Neural progenitor cell (in vitro differentiated cells): ENCODE results near the gene AJUBA. TPM values are rescaled to one million over a fixed set of nuclear protein-coding genes. Genes with fewer than 3 reads are reported as not detected.
"Not testable (repeated sequence)": the region's sequence is repeated elsewhere in the genome, so short reads cannot be mapped to it uniquely, and the experiment has no call there.

Source experiments
- DNase-seq: peaks from one replicate; pipeline ENCODE4 v3.0.0-alpha.2; 2016; ENCODE audit warnings: low spot score
- H2AFZ ChIP-seq: fragments of 200-600 bp; sonication (generic); replicated peaks from 2 replicates; pipeline ENCODE4 v1.6.1; 2016; ENCODE audit warnings: antibody characterized with exemption
- H3F3A ChIP-seq: fragments of 200-600 bp; sonication (generic); 2 replicates; pipeline ENCODE4 v1.6.1; 2016; ENCODE audit warnings: antibody characterized with exemption, low read depth
- H3K27ac ChIP-seq: fragments of 200-600 bp; sonication (generic); 2 replicates; pipeline ENCODE4 v1.5.1; 2016; ENCODE audit warnings: mild to moderate bottlenecking
- H3K27me3 ChIP-seq: fragments of 200-600 bp; sonication (generic); 2 replicates; pipeline ENCODE4 v1.6.1; 2016; ENCODE audit warnings: mild to moderate bottlenecking, moderate library complexity
- H3K36me3 ChIP-seq: fragments of 200-600 bp; sonication (generic); 2 replicates; pipeline ENCODE4 v1.5.1; 2016
- H3K4me1 ChIP-seq: fragments of 200-600 bp; sonication (generic); 2 replicates; pipeline ENCODE4 v1.6.1; 2016; ENCODE audit warnings: mixed run types
- H3K4me2 ChIP-seq: fragments of 200-600 bp; sonication (generic); 2 replicates; pipeline ENCODE4 v1.6.1; 2016
- H3K4me3 ChIP-seq: fragments of 200-600 bp; sonication (generic); 2 replicates; pipeline ENCODE4 v1.5.1; 2016
- H3K79me2 ChIP-seq: fragments of 200-600 bp; sonication (generic); 2 replicates; pipeline ENCODE4 v1.6.1; 2016; ENCODE audit warnings: low read depth
- H3K9ac ChIP-seq: fragments of 200-600 bp; sonication (generic); 2 replicates; pipeline ENCODE4 v1.6.1; 2016
- H3K9me3 ChIP-seq: fragments of 200-600 bp; sonication (generic); 2 replicates; pipeline ENCODE4 v1.5.1; 2016; ENCODE audit warnings: low read depth
- H4K20me1 ChIP-seq: fragments of 200-600 bp; sonication (generic); 2 replicates; pipeline ENCODE4 v1.6.1; 2016; ENCODE audit warnings: low read depth
- H3K27ac Mint-ChIP-seq: 3 replicates; pipeline ENCODE4 v1.8.0; 2021; ENCODE audit warnings: mixed read lengths
- H3K27me3 Mint-ChIP-seq: 2 replicates; pipeline ENCODE4 v1.8.0; 2022; ENCODE audit warnings: low read depth, mild to moderate bottlenecking, inconsistent platforms, moderate library complexity, mixed read lengths; ENCODE audit not compliant: insufficient read depth
- H3K36me3 Mint-ChIP-seq: 3 replicates; pipeline ENCODE4 v1.8.0; 2021; ENCODE audit warnings: mixed read lengths
- H3K4me1 Mint-ChIP-seq: 3 replicates; pipeline ENCODE4 v1.8.0; 2021; ENCODE audit warnings: mixed read lengths
- H3K4me3 Mint-ChIP-seq: 3 replicates; pipeline ENCODE4 v1.8.0; 2021; ENCODE audit warnings: mild to moderate bottlenecking, moderate library complexity, mixed read lengths
- H3K9me3 Mint-ChIP-seq: 3 replicates; pipeline ENCODE4 v1.8.0; 2020; ENCODE audit warnings: mixed read lengths
- CTCF ChIP-seq: fragments of 200-600 bp; sonication (generic); IDR thresholded peaks from 2 replicates; pipeline ENCODE4 v1.5.1; 2017; ENCODE audit warnings: antibody characterized with exemption, mild to moderate bottlenecking
- EZH2 ChIP-seq: fragments of 200-600 bp; sonication (generic); IDR thresholded peaks from 2 replicates; pipeline ENCODE4 v1.6.1; 2017; ENCODE audit warnings: antibody characterized with exemption, mild to moderate bottlenecking, moderate library complexity
- EZH2phosphoT487 ChIP-seq: fragments of 200-600 bp; sonication (generic); IDR thresholded peaks from 2 replicates; pipeline ENCODE4 v1.6.1; 2017; ENCODE audit warnings: antibody characterized with exemption
- total RNA-seq: library from RNA; depleted of rRNA; stranded (reverse); fragments of >200 nt; gene quantifications from 2 replicates; pipeline ENCODE4 v1.2.3, GENCODE V29; 2015; ENCODE audit warnings: low replicate concordance

Gene AJUBA
- total RNA-seq, 1 donor from 2014 or later, result 99.6 TPM

- H3K4me1 Mint-ChIP-seq, result peaks cover 8% of the 10 kb centered on the region
- H3K9me3 Mint-ChIP-seq, result no peaks in the 10 kb centered on the region
- H3K27ac ChIP-seq, result no peak overlapping the region
- no peak for DNase-seq
- peaks cover 12% of the 10 kb centered on the region for H3F3A ChIP-seq
- no peaks in the 10 kb centered on the region for H3K36me3 ChIP-seq
- no peaks in the 10 kb centered on the region for H4K20me1 ChIP-seq
- H3K27ac Mint-ChIP-seq, result no peak overlapping the region
- no peak overlapping the region for H3K4me3 ChIP-seq
- no peaks in the 10 kb centered on the region for H3K79me2 ChIP-seq
- no peaks in the 10 kb centered on the region for H3K27me3 ChIP-seq
- no peak overlapping the region for H3K4me3 Mint-ChIP-seq
- no peak overlapping the region for H3K9ac ChIP-seq
- no peak overlapping the region for H2AFZ ChIP-seq
- H3K9me3 ChIP-seq, result no peaks in the 10 kb centered on the region
- H3K27me3 Mint-ChIP-seq, result no peaks in the 10 kb centered on the region
- peaks cover 8% of the 10 kb centered on the region for H3K4me1 ChIP-seq
- TF ChIP-seq EZH2, result no peak
- TF ChIP-seq CTCF, result no peak
- TF ChIP-seq EZH2phosphoT487, result no peak
- H3K4me2 ChIP-seq, result no peak overlapping the region
- no peaks in the 10 kb centered on the region for H3K36me3 Mint-ChIP-seq
Observed at GRCh38 chr14:23015618-23016017, 33.3 kb upstream of the AJUBA start.

GRCh38 chr14:23013749-23014054 is 31.4 kb upstream of the AJUBA start:
- not testable (repeated sequence) for H3K36me3 Mint-ChIP-seq, H3K27me3 ChIP-seq, H3K27ac ChIP-seq, H3K4me2 ChIP-seq, H3K79me2 ChIP-seq, H3K9ac ChIP-seq, H3K4me3 ChIP-seq, H3K4me3 Mint-ChIP-seq, H3K36me3 ChIP-seq, H3K27ac Mint-ChIP-seq, H4K20me1 ChIP-seq, H3K9me3 ChIP-seq, H3K27me3 Mint-ChIP-seq, H2AFZ ChIP-seq, H3K9me3 Mint-ChIP-seq, DNase-seq
- peaks cover 25% of the 10 kb centered on the region for H3F3A ChIP-seq
- H3K4me1 ChIP-seq, result peaks cover 10% of the 10 kb centered on the region
- peaks cover 21% of the 10 kb centered on the region for H3K4me1 Mint-ChIP-seq

- Histone ChIP-seq H4K20me1 (no peaks in the 10 kb centered on the region), H3K27ac (no peak overlapping the region), H3K27me3 (no peaks in the 10 kb centered on the region), H3K4me1 (peaks cover 9% of the 10 kb centered on the region), H3K9me3 (no peaks in the 10 kb centered on the region), H2AFZ (no peak overlapping the region), H3F3A (peaks cover 30% of the 10 kb centered on the region), H3K36me3 (no peaks in the 10 kb centered on the region), H3K9ac (no peak overlapping the region), H3K4me2 (no peak overlapping the region), H3K79me2 (no peaks in the 10 kb centered on the region), H3K4me3 (no peak overlapping the region)
- H3K27me3 Mint-ChIP-seq, result peaks cover 2% of the 10 kb centered on the region
- no peak overlapping the region for H3K27ac Mint-ChIP-seq
- peaks cover 4% of the 10 kb centered on the region for H3K36me3 Mint-ChIP-seq
- no peak for TF ChIP-seq EZH2
- TF ChIP-seq EZH2phosphoT487, result no peak
- TF ChIP-seq CTCF, result no peak
- H3K4me1 Mint-ChIP-seq, result peaks cover 24% of the 10 kb centered on the region
- peaks cover 2% of the 10 kb centered on the region for H3K9me3 Mint-ChIP-seq
- H3K4me3 Mint-ChIP-seq, result no peak overlapping the region
- DNase-seq, result no peak
Observed at GRCh38 chr14:23013054-23013748, 30.9 kb upstream of the AJUBA start.

- Mint-ChIP-seq H3K36me3 (peaks cover 4% of the 10 kb centered on the region), H3K4me3 (peak within 1 kb of the TSS; percentile 89), H3K9me3 (peaks cover 2% of the 10 kb centered on the region), H3K27ac (peak within 1 kb of the TSS; percentile 96), H3K4me1 (peaks cover 43% of the 10 kb centered on the region), H3K27me3 (peaks cover 8% of the 10 kb centered on the region)
- Histone ChIP-seq H3F3A (peaks cover 48% of the 10 kb centered on the region), H4K20me1 (no peaks in the 10 kb centered on the region), H3K9ac (no peak within 1 kb of the TSS), H3K4me1 (peaks cover 19% of the 10 kb centered on the region), H2AFZ (peak within 1 kb of the TSS; percentile 84), H3K9me3 (no peaks in the 10 kb centered on the region), H3K4me2 (peak within 1 kb of the TSS; percentile 65), H3K79me2 (peaks cover 7% of the 10 kb centered on the region), H3K36me3 (no peaks in the 10 kb centered on the region), H3K27me3 (no peaks in the 10 kb centered on the region), H3K4me3 (peak within 1 kb of the TSS; percentile 30), H3K27ac (no peak within 1 kb of the TSS)
- TF ChIP-seq CTCF, result no peak
- TF ChIP-seq EZH2phosphoT487, result no peak
- TF ChIP-seq EZH2, result no peak
- DNase-seq, result peak; percentile 77
Observed at GRCh38 chr14:23009939-23010726, 27.8 kb upstream of the AJUBA start, which contains the start of gene C14orf93. Gene C14orf93 (minus strand): TSS chr14:23010143. CDS start chr14:22999023, 11,120 bp downstream.
